Measurements from ENCODE around the gene ABCG1. TPM values are rescaled to one million over a fixed set of nuclear protein-coding genes. Genes with fewer than 3 reads are reported as not detected.

Gene ABCG1
- total and polyA plus RNA-seq, 2 experiments from 2014 or later: 1.3 to 4.4 TPM

- H3K27ac Mint-ChIP-seq: no peak overlapping the region
- no peak overlapping the region for H3K4me3 Mint-ChIP-seq
- no peaks in the 10 kb centered on the region for H3K36me3 Mint-ChIP-seq (ENCODE audit: low read depth)
- no peaks in the 10 kb centered on the region for H3K27me3 ChIP-seq (ENCODE audit: insufficient read depth)
- H3K4me3 ChIP-seq: no peak overlapping the region
- H3K9me3 Mint-ChIP-seq: no peaks in the 10 kb centered on the region
- no peak overlapping the region for H3K4me2 ChIP-seq
- H2AFZ ChIP-seq: no peak overlapping the region
- no peaks in the 10 kb centered on the region for H3K4me1 Mint-ChIP-seq
- no peaks in the 10 kb centered on the region for H4K20me1 ChIP-seq (replicated peaks; ENCODE audit: insufficient read depth)
- ATAC-seq: no peak
- DNase-seq (ENCODE audit: low spot score): no peak
- no peaks in the 10 kb centered on the region for H3K79me2 ChIP-seq (replicated peaks; ENCODE audit: insufficient read depth)
- H3K27ac ChIP-seq (ENCODE audit: low read depth): no peak overlapping the region
- no peaks in the 10 kb centered on the region for H3F3A ChIP-seq (replicated peaks; ENCODE audit: low read depth)
- H3K36me3 ChIP-seq (ENCODE audit: insufficient read depth): no peaks in the 10 kb centered on the region
- H3K9me2 ChIP-seq (ENCODE audit: insufficient read depth): no peaks in the 10 kb centered on the region
- H3K4me1 ChIP-seq (ENCODE audit: insufficient read depth): no peaks in the 10 kb centered on the region
- TF ChIP-seq ZNF114 (CRISPR knock-in tag; IDR thresholded peaks at IDR 0.05): no peak
- TF ChIP-seq ETS1 (IDR thresholded peaks at IDR 0.05): no peak
- no peak for TF ChIP-seq STAT1 (IDR thresholded peaks at IDR 0.05; ENCODE audit: unreplicated experiment)
- no peak for TF ChIP-seq REST (IDR thresholded peaks at IDR 0.05; ENCODE audit: unreplicated experiment)
- no peak for TF ChIP-seq EZH2 (IDR thresholded peaks at IDR 0.05; ENCODE audit: low read depth, unreplicated experiment)
- no peak for TF ChIP-seq NANOG (IDR thresholded peaks at IDR 0.05; ENCODE audit: borderline replicate concordance)
- no peak for TF ChIP-seq ZNF331 (CRISPR knock-in tag; IDR thresholded peaks at IDR 0.05; ENCODE audit: low read depth)
- no peak for TF ChIP-seq EZH2phosphoT487 (IDR thresholded peaks at IDR 0.05; ENCODE audit: unreplicated experiment)
- TF ChIP-seq POLR2AphosphoS5 (IDR thresholded peaks at IDR 0.05; ENCODE audit: low read depth): no peak
- no peak for TF ChIP-seq CREB1 (CRISPR knock-in tag; IDR thresholded peaks at IDR 0.05; ENCODE audit: low read depth)
- TF ChIP-seq ZNF462 (CRISPR knock-in tag; IDR thresholded peaks at IDR 0.05): no peak
- no peak for TF ChIP-seq CTCF (conservative IDR thresholded peaks at IDR 0.05; ENCODE audit: low read depth in 2 of 2)
- no peak for TF ChIP-seq JUNB (IDR thresholded peaks at IDR 0.05; ENCODE audit: unreplicated experiment)
- H3K27me3 Mint-ChIP-seq (ENCODE audit: insufficient read depth, low read depth, poor library complexity): peaks cover 13% of the 10 kb centered on the region
These were observed 32.8 kb downstream of the ABCG1 start for GRCh38 chr21:42251654-42252324.

Measured in GM23338 (cell line).